ENCODE results near the gene SMS. TPM values are rescaled to one million over a fixed set of nuclear protein-coding genes. Genes with fewer than 3 reads are reported as not detected.
A peak's percentile ranks its signal among the peaks of the same experiment; 100 is the strongest.

SMS gene
- total and polyA plus RNA-seq, 10 of the 15 experiments (the other 5 are each of a cell fraction or from before 2014, with no cell fraction given) = 55.8 to 156 (median 114) TPM

DNA sequence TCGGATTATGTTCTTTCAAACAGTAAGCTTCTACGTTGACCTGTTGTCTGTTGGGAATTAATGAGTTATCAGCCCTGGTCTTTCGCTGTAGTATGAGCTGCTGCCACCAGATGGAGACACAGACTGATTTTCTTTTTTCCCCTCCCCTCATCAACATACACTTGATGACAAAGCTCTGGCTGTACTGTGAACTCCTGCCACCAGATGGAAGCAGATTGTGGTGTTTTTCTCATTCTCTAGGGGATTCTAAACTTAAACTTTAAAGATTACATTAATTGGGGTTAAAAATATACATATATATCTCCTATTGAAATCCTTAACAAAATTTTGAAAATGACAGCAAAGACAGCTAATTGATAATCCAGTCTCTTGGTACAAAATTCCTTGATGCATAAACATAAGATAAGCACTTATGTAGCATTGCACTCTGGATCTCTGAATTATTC, 44.8 kb downstream of the SMS start (continued):
- TF ChIP-seq BRCA1 (IDR thresholded peaks at IDR 0.05; ENCODE audit: low read depth, low read length) (no peak), LARP7 (IDR thresholded peaks at IDR 0.05) (no peak), IKZF1 (conservative IDR thresholded peaks at IDR 0.05) (no peak), RAD21 (IDR thresholded peaks at IDR 0.05; ENCODE audit: insufficient read depth, low read depth, low read length) (peak; percentile 95), RUNX3 (IDR thresholded peaks at IDR 0.05; ENCODE audit: low read length) (peak; percentile 62; the same call in 1 of the 2 replicates), SMAD1 (IDR thresholded peaks at IDR 0.05; ENCODE audit: low read depth, partially characterized antibody) (no peak), ESRRA (IDR thresholded peaks at IDR 0.05; ENCODE audit: low read length) (no peak), NFYB (IDR thresholded peaks at IDR 0.05; ENCODE audit: insufficient read depth, low read depth, low read length) (no peak), SREBF2 (IDR thresholded peaks at IDR 0.05; ENCODE audit: low read length) (no peak), FOXM1 (IDR thresholded peaks at IDR 0.05; ENCODE audit: low read depth, low read length) (peak; percentile 50; the same call in 1 of the 2 replicates), ZSCAN29 (IDR thresholded peaks at IDR 0.05) (no peak), RAD51 (IDR thresholded peaks at IDR 0.05) (no peak), EZH2 (IDR thresholded peaks at IDR 0.05; ENCODE audit: borderline replicate concordance, control insufficient read depth, low read depth, low read length) (no peak), KLF5 (IDR thresholded peaks at IDR 0.05; ENCODE audit: partially characterized antibody) (no peak), SUPT20H (IDR thresholded peaks at IDR 0.05; ENCODE audit: borderline replicate concordance, control insufficient read depth, low read depth, low read length) (no peak), SRF (IDR thresholded peaks at IDR 0.05; ENCODE audit: low read depth in 2 of 2, low read length in 2 of 2) (no peak)
- TF ChIP-seq, protein P1, sequence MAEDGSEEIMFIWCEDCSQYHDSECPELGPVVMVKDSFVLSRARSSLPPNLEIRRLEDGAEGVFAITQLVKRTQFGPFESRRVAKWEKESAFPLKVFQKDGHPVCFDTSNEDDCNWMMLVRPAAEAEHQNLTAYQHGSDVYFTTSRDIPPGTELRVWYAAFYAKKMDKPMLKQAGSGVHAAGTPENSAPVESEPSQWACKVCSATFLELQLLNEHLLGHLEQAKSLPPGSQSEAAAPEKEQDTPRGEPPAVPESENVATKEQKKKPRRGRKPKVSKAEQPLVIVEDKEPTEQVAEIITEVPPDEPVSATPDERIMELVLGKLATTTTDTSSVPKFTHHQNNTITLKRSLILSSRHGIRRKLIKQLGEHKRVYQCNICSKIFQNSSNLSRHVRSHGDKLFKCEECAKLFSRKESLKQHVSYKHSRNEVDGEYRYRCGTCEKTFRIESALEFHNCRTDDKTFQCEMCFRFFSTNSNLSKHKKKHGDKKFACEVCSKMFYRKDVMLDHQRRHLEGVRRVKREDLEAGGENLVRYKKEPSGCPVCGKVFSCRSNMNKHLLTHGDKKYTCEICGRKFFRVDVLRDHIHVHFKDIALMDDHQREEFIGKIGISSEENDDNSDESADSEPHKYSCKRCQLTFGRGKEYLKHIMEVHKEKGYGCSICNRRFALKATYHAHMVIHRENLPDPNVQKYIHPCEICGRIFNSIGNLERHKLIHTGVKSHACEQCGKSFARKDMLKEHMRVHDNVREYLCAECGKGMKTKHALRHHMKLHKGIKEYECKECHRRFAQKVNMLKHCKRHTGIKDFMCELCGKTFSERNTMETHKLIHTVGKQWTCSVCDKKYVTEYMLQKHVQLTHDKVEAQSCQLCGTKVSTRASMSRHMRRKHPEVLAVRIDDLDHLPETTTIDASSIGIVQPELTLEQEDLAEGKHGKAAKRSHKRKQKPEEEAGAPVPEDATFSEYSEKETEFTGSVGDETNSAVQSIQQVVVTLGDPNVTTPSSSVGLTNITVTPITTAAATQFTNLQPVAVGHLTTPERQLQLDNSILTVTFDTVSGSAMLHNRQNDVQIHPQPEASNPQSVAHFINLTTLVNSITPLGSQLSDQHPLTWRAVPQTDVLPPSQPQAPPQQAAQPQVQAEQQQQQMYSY (CRISPR knock-in tag; IDR thresholded peaks at IDR 0.05) = no peak
- TF ChIP-seq, protein P2, sequence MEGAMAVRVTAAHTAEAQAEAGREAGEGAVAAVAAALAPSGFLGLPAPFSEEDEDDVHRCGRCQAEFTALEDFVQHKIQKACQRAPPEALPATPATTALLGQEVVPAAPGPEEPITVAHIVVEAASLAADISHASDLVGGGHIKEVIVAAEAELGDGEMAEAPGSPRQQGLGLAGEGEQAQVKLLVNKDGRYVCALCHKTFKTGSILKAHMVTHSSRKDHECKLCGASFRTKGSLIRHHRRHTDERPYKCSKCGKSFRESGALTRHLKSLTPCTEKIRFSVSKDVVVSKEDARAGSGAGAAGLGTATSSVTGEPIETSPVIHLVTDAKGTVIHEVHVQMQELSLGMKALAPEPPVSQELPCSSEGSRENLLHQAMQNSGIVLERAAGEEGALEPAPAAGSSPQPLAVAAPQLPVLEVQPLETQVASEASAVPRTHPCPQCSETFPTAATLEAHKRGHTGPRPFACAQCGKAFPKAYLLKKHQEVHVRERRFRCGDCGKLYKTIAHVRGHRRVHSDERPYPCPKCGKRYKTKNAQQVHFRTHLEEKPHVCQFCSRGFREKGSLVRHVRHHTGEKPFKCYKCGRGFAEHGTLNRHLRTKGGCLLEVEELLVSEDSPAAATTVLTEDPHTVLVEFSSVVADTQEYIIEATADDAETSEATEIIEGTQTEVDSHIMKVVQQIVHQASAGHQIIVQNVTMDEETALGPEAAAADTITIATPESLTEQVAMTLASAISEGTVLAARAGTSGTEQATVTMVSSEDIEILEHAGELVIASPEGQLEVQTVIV (IDR thresholded peaks at IDR 0.05; ENCODE audit: borderline replicate concordance, partially characterized antibody) = no peak
- TF ChIP-seq, protein P3, sequence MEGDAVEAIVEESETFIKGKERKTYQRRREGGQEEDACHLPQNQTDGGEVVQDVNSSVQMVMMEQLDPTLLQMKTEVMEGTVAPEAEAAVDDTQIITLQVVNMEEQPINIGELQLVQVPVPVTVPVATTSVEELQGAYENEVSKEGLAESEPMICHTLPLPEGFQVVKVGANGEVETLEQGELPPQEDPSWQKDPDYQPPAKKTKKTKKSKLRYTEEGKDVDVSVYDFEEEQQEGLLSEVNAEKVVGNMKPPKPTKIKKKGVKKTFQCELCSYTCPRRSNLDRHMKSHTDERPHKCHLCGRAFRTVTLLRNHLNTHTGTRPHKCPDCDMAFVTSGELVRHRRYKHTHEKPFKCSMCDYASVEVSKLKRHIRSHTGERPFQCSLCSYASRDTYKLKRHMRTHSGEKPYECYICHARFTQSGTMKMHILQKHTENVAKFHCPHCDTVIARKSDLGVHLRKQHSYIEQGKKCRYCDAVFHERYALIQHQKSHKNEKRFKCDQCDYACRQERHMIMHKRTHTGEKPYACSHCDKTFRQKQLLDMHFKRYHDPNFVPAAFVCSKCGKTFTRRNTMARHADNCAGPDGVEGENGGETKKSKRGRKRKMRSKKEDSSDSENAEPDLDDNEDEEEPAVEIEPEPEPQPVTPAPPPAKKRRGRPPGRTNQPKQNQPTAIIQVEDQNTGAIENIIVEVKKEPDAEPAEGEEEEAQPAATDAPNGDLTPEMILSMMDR (IDR thresholded peaks at IDR 0.05 in 2 of 3, conservative IDR thresholded peaks at IDR 0.05 in 1 of 3; ENCODE audit: control insufficient read depth in 2 of 3, extremely low read depth in 1 of 3, insufficient read depth in 1 of 3, low read depth in 3 of 3, low read length in 3 of 3) = peak; percentile 86 to 99 (median 97); a peak in 5 of 6 replicates
- TF ChIP-seq, protein P4, sequence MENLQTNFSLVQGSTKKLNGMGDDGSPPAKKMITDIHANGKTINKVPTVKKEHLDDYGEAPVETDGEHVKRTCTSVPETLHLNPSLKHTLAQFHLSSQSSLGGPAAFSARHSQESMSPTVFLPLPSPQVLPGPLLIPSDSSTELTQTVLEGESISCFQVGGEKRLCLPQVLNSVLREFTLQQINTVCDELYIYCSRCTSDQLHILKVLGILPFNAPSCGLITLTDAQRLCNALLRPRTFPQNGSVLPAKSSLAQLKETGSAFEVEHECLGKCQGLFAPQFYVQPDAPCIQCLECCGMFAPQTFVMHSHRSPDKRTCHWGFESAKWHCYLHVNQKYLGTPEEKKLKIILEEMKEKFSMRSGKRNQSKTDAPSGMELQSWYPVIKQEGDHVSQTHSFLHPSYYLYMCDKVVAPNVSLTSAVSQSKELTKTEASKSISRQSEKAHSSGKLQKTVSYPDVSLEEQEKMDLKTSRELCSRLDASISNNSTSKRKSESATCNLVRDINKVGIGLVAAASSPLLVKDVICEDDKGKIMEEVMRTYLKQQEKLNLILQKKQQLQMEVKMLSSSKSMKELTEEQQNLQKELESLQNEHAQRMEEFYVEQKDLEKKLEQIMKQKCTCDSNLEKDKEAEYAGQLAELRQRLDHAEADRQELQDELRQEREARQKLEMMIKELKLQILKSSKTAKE (IDR thresholded peaks at IDR 0.05; ENCODE audit: low read depth, poor library complexity, severe bottlenecking) = peak; percentile 19
